ENCODE measurements around the gene CDKAL1. TPM values are rescaled to one million over a fixed set of nuclear protein-coding genes. Genes with fewer than 3 reads are reported as not detected.

The CDKAL1 gene
- total and polyA plus RNA-seq, 10 donors = 4.8 to 26.9 (median 20.1) TPM

DNA sequence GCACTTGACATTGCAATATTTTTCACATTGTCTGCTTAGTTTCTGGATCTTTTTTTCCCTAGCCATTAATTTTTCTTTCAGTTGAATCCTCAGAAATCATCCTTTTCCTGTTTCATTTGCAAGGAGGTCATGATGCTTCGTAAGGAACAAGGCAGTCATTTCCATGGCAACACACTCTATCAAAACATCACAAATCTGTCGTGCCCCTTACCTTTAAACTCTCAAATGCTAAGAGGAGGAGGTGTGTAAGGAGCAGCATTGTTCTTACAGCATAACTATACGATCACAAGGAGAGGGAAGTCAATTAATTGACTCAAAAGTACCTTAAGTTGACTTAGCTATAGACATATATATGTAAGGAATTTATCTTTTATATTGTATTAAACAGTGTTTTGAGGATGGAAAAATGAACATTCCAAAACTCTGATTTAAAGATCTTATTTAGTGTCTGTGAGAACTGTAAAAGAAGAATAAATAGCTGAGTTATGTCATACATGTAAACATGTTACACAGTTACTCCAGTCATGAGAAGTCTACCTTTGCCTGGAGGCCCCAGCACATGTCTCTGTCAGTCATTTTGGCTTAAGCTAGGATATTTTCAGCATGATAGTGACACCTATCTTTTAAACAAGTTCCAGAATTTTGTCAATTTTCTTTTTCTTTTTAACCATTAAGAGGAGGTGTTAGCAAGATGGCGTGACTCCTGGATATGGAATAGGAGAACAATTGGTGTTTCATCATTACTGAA is 41.6 kb downstream of the CDKAL1 start:
- Histone ChIP-seq H3K4me1 (peaks cover 0 to 16% (median 4%) of the 10 kb centered on the region in 6 donors), H3K36me3 (peaks cover 0 to 59% (median 7%) of the 10 kb centered on the region in 6 donors), H3K27me3 (replicated peaks in 1 of 7) (no peaks in the 10 kb centered on the region), H3K27ac (no peak overlapping the region), H3K9me3 (no peaks in the 10 kb centered on the region), H3K4me3 (no peak overlapping the region)
- intact Hi-C loops (cut with DNase I; ENCODE audit: low total_unique reads) = no loop called here
- no peak for DNase-seq
- no peak for TF ChIP-seq POLR2AphosphoS5 (IDR thresholded peaks at IDR 0.05)
- TF ChIP-seq POLR2A (IDR thresholded peaks at IDR 0.05) = no peak
- TF ChIP-seq, protein P1, sequence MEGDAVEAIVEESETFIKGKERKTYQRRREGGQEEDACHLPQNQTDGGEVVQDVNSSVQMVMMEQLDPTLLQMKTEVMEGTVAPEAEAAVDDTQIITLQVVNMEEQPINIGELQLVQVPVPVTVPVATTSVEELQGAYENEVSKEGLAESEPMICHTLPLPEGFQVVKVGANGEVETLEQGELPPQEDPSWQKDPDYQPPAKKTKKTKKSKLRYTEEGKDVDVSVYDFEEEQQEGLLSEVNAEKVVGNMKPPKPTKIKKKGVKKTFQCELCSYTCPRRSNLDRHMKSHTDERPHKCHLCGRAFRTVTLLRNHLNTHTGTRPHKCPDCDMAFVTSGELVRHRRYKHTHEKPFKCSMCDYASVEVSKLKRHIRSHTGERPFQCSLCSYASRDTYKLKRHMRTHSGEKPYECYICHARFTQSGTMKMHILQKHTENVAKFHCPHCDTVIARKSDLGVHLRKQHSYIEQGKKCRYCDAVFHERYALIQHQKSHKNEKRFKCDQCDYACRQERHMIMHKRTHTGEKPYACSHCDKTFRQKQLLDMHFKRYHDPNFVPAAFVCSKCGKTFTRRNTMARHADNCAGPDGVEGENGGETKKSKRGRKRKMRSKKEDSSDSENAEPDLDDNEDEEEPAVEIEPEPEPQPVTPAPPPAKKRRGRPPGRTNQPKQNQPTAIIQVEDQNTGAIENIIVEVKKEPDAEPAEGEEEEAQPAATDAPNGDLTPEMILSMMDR (IDR thresholded peaks at IDR 0.05 in 8 of 11, conservative IDR thresholded peaks at IDR 0.05 in 3 of 11) = no peak
- 55 to 68% (median 64%) methylated on average over 4 of the region's 4 CpGs for WGBS, 5 donors

DNA sequence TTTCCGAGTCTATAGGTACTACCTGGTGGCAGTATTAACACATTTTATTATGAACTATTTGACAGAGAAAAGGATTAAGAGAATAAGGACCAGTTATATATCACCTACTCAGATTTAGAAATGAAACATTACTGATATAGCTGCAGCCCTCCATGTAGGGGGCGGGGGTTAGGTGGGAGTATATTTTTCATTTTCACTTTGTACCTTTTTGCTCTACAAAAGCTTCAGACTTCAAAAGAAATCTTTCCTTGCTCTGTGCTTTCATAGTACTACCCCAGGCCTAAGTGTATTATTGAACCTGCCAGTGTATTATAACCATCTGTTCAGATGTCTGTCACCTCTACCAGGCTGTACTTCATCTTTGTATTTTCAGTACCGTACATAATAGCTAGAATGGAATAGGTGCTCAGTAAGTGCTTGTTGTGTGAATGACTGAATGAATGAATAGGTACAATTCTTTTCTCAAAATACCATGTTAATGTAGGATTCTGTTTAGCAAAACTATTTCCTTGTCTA is 43.0 kb downstream of the CDKAL1 start:
- no peaks in the 10 kb centered on the region for H3K27me3 ChIP-seq (replicated peaks in 1 of 7)
- H3K27ac ChIP-seq = no peak overlapping the region
- intact Hi-C loops (cut with DNase I; ENCODE audit: low total_unique reads) = no loop called here
- H3K36me3 ChIP-seq = peaks cover 0 to 62% (median 7%) of the 10 kb centered on the region in 6 donors
- TF ChIP-seq POLR2AphosphoS5 (IDR thresholded peaks at IDR 0.05) = no peak
- TF ChIP-seq, protein P1 (IDR thresholded peaks at IDR 0.05 in 8 of 11, conservative IDR thresholded peaks at IDR 0.05 in 3 of 11) = no peak
- no peak for TF ChIP-seq POLR2A (IDR thresholded peaks at IDR 0.05)
- H3K4me3 ChIP-seq = no peak overlapping the region
- 90 to 97% (median 92%) methylated on average over 3 of the region's 3 CpGs for WGBS, 5 donors
- no peaks in the 10 kb centered on the region for H3K9me3 ChIP-seq
- DNase-seq = no peak
- H3K4me1 ChIP-seq = peaks cover 0 to 14% (median 4%) of the 10 kb centered on the region in 6 donors

DNA sequence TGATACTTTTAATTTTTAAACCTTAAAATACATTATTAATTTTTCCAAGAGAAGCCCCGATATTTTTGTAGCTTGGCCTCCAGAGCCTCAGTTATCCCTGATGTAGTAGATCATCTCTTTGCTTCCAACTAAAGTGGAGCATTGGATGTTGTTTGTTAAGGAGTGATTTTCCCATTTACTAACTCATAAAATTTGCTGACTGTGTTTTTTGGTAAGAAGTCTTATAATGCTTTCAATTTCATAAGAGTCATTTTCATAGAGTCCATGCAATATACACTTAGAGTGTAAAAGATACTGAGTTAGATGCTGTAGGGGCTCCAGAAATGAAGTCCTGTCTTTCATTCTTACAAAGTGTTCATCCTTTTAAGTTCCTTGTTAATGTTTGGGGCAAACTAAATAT is 46.8 kb downstream of the CDKAL1 start:
- TF ChIP-seq POLR2AphosphoS5 (IDR thresholded peaks at IDR 0.05) (no peak), POLR2A (IDR thresholded peaks at IDR 0.05) (no peak)
- TF ChIP-seq, protein P1 (IDR thresholded peaks at IDR 0.05 in 8 of 11, conservative IDR thresholded peaks at IDR 0.05 in 3 of 11) = no peak
- Histone ChIP-seq H3K27me3 (replicated peaks in 1 of 7) (no peaks in the 10 kb centered on the region), H3K27ac (no peak overlapping the region), H3K4me1 (no peaks in the 10 kb centered on the region), H3K9me3 (no peaks in the 10 kb centered on the region), H3K4me3 (no peak overlapping the region), H3K36me3 (peaks cover 0 to 59% (median 7%) of the 10 kb centered on the region in 6 donors)
- DNase-seq = no peak
- intact Hi-C loops (cut with DNase I; ENCODE audit: low total_unique reads) = no loop called here
- WGBS, 5 donors = 85 to 100% (median 98%) methylated on average over 1 of the region's 1 CpG

Measured in spleen (tissue), 11 donors.